NCI-H1417 (cell line): Measurements from ENCODE around the gene KRTAP12-4.
A peak's percentile ranks its signal among the peaks of the same experiment; 100 is the strongest.
"Not testable (repeated sequence)": the region's sequence is repeated elsewhere in the genome, so short reads cannot be mapped to it uniquely, and the experiment has no call there.

Experiments
- DNase-seq, 3 experiments: peaks; one replicate each; lab custom pipeline; 2025; lab: John Stamatoyannopoulos, UW

KRTAP12-4 gene

DNA sequence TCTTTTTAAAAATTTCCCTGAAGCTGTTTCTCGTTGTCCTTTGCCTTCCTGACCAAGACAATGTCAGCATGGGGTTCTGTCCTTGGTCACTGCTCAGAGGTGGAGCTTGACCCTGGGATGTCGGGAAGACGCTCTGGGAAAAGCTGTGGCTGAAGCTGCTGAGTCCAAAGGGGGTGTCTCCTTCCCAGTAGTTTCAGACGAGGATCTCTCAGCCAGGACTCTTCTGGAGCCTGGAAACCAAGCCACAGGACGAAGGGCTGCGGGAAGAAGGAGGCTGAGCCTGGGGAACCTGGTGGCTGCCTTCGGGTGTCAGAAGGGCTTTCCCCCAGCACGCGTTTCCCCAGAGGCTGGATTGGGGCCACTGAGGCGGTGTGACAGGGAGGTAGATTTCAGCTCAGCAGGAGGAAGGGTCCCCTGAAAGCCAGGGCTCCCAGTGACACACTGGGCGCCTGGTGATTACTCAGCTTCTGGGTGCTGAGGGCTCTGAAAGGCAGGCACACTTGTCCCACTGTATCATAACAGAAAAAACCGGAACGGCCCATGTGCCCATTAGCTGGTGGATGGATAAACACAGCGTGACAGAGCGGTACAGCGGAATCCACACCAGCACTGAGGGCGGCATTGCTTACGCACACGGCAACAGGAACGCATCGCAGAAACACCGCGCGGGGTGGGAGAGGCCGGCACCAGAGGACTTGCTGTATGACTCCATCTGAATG, 32.5 kb upstream of the KRTAP12-4 start:
- peak; percentile 51 to 70 (median 58) for DNase-seq

DNA sequence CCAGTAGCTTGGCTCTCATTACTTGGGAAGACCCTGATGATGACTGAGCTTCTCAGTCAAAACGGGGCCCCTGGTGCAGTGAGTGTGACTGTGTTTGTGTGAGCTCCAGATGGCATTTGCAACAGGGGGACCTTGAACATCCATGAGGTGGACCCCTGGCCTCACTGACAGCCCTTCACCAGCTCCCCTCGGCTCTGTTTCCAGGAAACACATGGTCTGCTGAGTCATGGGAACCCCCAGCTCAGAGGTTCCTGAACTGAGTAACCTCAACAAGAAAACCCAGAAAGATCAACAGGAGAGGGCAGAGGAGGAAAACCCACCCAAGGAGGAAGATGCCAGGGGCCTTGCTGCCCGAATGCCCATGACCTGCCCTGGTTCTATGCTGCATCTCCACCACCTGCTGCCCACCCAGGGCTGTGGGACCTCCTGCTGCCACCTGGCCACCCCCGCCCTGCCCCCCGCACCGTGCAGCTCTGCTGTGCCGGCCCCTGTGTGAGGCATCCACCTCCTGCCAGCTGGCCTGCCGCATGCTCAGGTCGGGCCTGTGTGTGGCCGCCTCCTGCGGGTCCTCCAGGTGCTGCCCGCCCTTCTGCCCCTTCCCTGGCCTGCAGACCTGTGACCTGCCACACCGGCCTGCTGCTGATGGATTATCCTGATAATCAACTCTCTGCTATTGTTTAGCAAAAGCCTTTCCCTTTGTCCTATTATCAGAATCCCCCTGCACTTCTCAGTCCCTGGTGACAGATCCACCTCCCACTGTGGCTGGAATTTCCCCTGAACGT, 31.7 kb upstream of the KRTAP12-4 start:
- peak in 2 of 3 experiments; percentile 25 to 60 for DNase-seq

DNA sequence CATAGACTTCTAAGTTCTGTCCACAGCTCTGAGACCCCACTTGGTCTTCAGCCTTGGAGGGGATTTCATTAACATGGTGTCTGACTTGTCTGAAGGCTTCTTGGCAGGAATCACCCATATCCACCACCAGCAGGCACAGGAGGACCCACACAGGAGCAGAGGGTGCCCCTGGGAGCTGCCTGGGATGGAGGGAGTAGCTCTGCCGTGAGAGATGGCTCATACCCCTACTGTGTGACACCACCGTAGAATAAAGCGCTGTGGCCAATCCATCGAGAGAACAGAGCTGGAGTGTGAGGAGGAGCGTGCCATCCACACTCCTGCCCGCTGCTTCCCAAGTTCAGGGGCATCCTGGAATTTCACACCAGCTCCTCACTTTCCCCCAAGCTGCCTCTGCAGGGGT, 30.6 kb upstream of the KRTAP12-4 start:
- not testable (repeated sequence) for DNase-seq

DNA sequence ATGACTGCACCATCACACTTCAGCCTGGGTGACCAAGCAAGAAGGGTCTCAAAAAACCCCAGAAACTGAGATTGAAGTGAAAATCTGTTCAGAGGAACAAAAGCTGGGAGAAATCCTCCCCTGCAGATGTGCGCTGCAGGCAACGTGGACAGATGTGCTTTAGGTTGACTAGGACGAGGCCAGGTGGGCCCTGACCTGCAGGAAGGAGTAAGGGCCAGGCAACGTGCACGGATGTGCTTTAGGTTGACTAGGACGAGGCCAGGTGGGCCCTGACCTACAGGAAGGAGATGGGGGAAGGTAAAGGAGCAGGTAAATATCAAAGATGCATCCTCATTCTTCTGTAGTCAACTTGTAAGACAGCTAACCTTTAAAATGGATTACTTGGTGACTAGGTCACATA, 30.0 kb upstream of the KRTAP12-4 start:
- no peak for DNase-seq

DNA sequence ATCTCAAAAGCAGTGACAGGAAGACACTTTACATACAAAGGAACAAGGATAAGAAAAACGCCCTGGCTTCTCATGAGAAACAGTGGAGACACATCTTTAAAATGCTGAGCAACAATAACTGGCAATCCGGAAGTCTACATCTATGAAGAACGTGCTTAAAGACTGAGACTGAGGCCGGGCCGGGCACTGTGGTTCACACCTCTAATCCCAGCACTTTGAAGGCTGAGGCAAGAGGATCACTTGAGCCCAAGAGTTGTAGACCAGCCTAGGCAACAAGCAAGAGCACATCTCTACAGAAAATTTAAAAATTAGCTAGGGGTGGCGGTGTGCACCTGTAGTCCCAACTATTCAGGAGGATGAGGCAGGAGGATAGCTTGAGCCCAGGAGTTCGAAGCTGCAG, 29.6 kb upstream of the KRTAP12-4 start:
- no peak for DNase-seq

DNA sequence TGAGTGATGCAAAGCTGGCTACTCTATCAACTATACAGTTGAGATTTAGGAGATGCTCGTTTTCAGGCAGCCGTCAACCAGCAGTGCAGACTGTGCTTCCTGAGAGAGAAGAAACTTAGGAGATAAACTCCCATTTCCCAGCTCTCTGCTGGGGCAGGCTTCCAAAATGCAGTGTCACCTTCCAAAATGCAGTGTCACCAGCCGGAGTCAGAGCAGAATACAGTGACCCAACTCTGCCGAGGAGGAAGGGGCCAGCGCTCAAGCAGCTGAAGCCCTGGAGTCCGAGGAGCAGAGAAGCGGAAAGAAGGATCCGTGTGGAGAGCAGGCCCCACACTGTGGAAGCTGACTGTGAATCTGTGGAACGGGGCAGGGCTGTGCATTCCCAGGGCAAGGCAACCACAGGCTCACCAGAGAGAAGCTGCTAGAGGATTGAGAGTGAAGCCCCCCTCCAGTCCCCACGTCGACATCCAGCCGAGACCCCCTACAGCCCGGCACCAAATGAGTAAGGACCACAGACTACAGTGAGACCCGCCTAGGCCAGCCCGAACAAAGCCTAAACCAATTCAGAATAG, 28.2 kb upstream of the KRTAP12-4 start:
- DNase-seq: peak in 1 of 3 experiments; percentile 68

DNA sequence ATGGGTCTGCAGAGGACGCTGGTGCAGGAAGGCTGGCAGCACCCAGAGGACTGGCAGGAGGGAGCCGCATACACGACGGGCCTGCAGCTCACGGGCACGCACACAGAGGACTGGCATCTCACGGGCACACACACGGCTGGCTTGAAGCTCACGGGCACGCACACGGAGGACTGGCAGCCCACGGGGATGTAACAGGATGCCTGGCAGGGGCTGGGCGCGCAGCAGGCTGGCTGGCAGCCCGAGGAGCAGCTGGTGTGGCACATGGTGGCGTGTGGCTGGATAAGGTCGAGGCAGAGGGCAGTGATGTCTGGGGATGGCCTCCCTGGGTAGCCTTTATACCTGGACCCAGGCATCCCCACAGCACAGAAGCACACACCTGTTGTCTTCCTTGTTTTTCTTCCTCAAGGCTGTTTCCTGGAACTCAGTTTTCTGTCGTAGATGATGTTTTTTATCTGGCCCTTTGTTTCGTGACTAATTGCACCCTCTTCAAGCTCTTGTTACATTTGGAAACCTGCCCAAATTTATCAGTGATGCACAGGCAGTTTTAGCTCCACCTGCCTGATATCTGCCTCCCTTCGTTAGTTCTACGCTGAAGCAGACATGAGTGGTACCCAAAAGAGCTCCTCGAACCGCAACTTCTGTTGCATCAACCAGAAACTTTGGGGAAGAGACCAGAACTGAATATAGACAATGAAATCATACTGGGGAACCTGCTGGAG, 27.6 kb upstream of the KRTAP12-4 start, which contains the start of gene KRTAP12-1:
TSS of gene KRTAP12-1 (minus strand) at position 303 of the 719 bp plus-strand sequence. CDS start at position 263, 40 bp downstream.
- DNase-seq: peak; percentile 93 to 98 (median 94)

DNA sequence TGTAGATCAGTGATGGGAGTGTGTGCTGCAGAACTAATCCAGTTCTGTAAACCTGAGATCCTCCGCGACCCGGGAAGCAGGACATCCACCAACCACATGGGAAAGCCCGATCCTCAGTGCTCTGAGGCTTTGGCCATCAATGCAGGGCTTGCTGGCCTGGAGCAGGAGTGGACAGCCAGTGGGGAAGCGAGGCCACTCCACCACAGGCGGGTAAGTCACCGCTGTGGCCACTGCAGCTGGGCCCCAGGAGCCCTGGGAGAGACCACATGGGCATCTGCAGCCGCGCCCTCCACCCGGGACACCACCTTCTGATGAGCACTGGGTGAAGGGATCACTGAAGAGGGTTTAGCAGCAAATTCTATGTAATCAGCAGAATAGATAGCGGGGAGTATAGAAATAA, 26.7 kb upstream of the KRTAP12-4 start:
- no peak for DNase-seq

DNA sequence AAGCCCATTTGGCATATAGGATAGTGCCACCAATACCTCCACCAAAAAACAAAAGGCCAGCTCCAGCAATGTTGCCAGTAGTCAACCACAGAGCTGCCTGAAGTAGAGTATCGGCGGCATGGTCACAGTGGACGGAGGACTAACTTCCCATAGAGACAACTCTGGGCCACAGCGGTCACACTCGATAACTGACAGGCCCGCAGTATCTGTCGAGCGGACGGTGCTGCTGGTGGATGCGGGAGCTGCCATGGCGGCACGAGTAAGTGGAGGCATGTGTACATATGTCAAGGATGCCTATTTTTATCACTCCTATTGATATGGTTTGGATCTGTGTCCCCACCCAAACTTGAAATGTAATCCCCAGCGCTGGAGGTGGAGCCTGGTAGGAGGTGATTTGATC, 23.4 kb upstream of the KRTAP12-4 start:
- DNase-seq: no peak

DNA sequence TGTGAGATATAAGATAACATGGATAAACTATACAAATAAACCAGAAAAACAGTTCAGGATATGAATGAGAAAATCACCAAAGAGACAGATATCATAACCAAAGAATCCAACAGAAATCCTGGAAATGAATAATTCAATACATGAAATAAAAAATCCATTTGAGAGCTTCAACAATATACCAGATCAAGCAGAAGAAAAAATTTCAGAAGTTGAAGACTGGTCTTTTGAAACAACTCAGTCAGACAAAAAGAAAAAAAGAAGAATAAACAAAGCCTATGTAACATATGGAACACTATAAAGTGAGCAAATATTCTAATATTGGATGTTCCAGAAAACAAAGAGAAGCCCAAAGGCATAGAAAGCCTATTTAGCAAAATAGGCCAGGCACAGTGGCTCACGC, 17.5 kb upstream of the KRTAP12-4 start:
- no peak for DNase-seq

DNA sequence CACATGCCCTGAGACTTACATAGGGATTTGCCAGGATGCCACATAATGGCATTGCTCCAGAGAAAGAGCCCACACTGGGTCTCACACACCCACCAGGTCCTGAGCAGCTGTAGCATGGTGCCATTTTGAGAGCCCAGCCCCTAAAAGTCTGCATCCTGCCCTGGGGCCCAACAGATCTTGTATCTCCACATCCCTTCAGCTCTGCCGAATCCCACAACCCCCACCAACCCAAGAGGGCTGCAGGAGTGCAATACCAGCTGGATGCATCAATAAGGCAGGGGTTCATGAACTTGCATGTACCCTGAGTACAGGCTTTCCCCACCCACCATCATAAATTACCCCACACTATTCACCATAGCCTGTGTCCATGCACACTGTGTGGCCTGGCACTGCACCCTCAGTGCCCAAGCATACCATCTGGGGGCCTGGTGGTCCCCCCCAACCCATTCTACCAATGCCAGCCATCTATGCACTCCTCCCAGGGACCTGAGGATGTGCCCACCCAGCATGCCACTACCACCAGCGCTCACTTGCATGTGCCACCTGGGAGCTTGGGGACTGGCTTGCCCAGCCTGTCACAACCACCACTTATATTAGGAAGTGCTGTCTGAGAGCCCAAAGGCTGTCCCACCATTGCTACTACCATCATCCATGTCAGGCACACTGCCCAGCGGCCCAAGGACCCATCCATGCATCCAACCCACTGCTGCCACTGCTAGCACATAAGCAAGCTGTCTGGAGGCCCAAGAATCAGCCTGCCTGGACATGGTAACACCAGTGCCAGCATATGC, 16.4 kb upstream of the KRTAP12-4 start:
- DNase-seq: no peak

DNA sequence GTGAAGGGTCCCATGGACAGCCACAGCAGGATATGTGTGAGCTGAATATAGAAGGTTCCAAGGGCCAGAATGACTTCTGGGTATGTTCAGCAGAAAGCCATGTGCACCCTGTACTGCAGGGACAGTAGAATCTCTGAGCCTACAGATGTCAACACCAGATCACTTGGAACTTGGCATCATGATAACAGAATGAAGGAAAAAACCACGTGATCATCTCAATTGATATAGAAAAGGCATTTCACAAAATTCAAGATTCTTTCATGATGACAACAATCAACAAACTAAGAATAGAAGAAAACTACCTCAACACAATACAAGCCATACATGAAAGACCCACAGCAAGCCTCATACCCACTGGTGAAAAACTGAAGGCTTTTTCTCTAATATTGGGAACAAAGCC, 13.2 kb upstream of the KRTAP12-4 start:
- DNase-seq: no peak

DNA sequence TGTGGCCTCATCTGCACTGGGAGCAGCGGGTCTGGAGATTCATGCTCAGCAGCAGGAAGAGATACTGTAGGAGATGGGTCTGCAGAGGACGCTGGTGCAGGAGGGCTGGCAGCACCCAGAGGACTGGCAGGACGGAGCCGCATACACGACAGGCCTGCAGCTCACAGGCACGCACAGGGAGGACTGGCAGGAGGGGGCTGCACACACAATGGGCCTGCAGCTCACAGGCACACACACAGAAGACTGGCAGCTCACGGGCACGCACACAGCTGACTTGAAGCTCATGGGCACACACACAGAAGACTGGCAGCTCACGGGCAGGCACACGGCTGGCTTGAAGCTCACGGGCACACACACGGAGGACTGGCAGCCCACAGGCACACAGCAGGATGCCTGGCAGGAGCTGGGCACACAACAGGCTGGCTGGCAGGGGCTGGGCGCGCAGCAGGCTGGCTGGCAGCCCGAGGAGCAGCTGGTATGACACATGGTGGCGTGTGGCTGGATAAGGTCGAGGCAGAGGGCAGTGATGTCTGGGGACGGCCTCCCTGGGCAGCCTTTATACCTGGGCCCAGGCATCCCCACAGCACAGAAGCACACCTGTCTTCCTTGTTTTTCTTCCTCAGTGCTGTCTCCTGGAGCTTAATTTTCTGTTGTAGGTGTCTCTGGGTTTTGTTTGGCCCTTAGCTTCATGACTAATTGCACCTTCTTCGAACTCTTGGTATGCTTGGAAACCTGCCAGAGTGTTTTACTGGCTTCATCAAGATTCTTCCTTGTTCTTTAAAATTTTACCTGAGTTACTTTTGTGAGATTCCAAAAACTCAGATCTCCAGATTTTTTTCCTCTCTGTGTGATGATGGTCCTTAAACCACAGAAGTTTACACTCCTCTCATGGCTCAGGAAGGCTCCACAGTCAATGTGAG, 12.2 kb upstream of the KRTAP12-4 start, which contains the start of gene KRTAP12-2:
TSS of gene KRTAP12-2 (minus strand) at position 527 of the 920 bp plus-strand sequence. CDS start at position 486, 41 bp downstream.
- peak in 2 of 3 experiments; percentile 48 to 73 for DNase-seq

DNA sequence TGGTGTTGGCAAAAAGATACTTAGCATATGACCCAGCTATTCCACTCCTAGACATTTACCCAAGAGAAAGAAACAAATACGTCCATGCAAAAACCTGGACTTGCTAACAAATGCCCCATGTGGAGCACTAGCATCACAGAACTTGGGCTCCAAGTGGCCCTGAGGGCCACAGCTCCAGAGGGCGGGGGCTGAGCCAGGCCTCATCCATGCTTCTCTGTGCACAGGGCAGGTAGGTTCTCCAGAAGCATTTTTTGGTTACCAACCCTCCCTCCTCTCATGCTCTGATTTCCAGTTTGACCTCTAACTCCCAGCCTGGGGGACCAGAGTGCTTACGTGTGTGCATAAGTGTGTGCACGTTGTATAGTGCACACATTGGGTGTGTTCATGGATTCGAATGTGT, 10.2 kb upstream of the KRTAP12-4 start:
- no peak for DNase-seq

DNA sequence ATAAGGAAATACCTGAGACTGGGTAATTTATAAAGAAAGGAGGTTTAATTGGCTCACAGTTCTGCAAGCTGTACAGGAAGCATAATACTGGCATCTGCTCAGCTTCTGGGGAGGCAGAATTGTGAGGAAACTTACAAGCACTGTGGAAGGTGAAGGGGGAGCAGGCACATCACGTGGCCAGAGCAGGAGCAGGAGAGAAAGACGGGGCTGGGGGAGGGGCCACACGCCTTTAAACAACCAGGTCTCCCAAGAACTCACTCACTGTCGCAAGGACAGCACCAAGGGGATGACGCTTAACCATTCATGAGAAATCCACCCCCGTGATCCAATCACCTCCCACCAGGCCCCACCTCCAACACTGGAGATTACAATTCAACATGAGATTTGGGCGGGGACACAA, 7.1 kb upstream of the KRTAP12-4 start:
- not testable (repeated sequence) for DNase-seq

DNA sequence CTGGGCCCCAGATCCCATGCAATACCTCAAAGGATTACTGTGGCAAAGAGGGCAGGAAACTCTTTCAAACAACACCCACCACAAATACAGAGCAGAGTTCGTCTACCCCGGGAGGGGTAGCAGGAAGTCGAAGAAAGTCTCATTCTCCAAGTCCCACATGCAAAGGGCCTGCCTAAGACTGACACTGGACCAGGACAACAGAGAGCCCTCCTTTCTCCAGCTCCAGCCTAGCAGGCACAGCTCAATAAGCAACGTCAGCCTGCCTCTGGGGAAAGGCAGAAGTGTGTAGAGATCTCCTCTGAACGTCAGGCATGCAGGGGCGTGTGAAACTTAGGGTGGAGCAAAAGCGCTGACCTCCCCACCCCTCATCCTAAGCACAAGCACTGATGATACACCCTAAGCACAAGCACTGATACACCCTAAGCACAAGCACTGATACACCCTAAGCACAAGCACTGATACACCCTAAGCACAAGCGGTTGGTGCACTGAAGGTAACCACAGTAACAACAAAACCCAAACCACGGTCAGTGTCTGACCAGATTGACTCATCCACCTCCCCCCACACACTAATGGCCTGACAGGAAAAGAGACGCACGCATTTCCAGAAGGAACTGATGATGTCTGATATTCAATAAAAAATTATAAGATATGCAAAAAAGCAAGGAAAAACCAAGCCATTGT, 4.6 kb upstream of the KRTAP12-4 start:
- no peak for DNase-seq

DNA sequence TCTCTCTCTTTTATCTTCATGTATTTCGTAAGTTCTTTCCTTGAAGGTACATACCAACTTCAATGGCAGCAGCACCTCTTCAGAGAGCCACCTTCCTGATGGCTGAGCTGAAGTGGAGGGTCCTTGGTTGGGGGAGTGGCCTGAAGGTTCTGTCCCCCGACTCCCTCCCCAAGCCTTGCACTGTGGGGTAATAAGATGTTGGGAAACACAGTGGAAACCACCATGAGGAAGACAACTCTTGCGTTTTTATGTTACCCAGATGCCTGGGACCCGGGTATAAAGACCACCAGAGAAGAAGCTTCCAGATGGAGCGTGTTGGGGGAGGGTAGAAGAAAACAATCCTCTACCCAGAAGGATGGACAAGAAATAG, 4.1 kb upstream of the KRTAP12-4 start:
- no peak for DNase-seq

DNA sequence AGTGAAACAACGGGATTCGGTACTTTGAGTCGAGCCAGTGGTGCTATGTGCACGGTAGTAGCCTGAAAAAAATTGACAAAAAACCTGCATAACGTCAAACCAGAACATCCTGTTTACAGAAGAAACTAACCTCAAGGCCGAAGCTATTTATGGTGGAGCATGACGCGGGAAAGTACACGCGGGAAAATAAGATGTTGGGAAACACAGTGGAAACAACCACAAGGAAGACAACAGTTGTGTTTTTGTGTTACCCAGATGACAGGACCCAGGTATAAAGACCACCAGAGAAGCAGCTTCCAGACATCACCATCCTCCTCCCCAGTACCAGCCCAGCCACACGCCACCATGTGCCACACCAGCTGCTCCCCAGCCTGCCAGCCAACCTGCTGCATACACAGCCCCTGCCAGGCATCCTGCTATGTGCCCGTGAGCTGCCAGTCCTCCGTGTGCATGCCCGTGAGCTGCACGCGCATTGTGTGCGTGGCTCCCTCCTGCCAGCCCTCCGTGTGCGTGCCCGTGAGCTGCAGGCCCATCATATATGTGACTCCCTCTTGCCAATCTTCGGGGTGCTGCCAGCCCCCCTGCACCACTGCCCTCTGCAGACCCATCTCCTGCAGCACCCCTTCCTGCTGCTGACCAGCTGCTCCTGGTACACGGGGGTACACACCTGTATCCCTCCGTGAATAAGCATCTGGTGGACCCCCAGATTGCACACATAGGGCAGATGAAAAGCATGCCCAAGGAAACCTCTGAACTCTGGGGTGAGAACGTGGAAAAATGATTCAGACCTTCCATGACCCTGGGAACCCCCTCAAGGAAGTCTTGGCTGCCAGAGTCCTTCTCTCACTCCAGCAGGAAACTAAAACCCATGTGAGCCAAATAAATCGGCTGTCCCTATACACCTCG, 3.4 kb upstream of the KRTAP12-4 start, which contains the start of gene KRTAP12-3:
TSS of gene KRTAP12-3 (plus strand) at position 298 of the 906 bp plus-strand sequence. CDS start at position 346, 48 bp downstream.
- DNase-seq: no peak
